T47D (cell line): ENCODE data around the gene OR2J1.
"Not testable (repeated sequence)": the region's sequence is repeated elsewhere in the genome, so short reads cannot be mapped to it uniquely, and the experiment has no call there.

ENCODE experiments used
- DNase-seq, 2 experiments: peaks; one replicate each; pipeline versions ENCODE4 v3.0.0 to v3.0.0-alpha.2; 2011 to 2012; ENCODE audit warnings: low read depth in 1 of 2, low spot score in 1 of 2
- JUND ChIP-seq: IDR thresholded peaks from 2 replicates; pipeline ENCODE4 v1.6.1; 2012; ENCODE audit warnings: low read depth
- in situ Hi-C: cut with HindIII; loops from 2 replicates; pipeline ENCODE4 v1.10.0; 2016; ENCODE audit warnings: low sequenced_read_pairs, low pct_unique_long_range_greater_than_20kb

OR2J1 gene

DNA sequence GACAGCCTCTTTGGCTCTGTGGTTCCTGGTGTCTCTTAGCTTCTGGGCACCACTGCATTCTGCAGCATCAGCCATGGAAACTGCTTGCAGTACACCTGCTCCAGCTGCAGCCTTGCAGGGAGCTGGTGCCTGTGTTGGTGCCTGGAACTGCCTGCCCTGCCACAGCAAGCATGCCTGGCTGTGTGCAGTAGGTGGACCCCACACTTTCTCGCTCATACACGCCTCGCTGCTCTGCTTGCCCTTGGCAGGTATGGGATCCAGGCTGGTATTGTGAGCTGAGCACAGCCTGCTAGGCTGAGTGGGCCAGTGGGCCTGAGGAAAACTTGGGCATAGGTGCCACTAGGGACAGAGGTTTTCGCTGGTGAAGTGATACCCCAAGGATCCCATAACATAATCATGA lies 31.4 kb downstream of the OR2J1 start:
- in situ Hi-C loops: no loop called here
- TF ChIP-seq JUND: no peak
- no peak for DNase-seq

DNA sequence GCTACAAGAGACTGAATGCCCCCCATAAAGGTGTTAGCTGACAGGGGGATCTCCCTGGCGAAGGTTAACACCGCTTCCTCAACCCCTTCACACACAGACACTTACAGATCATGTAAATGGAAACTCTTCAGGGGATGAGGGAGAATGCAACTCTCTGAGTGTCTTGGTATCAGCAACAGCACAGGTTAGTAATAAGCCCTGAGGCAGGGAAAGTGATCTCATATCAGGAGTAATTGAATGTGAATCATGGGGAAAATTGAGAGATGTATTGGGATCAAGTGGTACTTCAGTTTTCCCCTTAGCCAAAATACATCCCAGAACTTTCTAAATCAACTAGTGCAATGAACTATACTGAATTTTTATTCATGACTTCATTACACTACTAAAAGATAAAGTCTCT lies 32.4 kb downstream of the OR2J1 start:
- DNase-seq: no peak

DNA sequence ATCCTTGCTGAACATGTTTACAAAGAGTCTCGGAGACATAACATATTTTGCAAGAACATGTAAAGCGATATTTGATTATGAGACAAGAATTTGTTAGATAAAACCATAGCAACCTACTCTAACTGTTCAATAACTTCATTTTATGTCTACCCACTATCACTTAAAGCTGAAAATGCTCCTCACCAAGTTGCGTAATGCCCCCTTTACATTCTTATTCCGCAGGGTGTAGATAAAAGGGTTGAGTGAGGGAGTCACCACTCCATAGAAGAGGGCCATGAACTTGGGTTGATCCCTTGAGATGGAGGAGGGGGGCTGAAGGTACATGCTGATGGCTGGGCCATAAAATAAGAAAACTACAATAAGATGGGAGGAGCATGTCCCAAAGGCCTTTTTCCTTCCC lies 38.4 kb downstream of the OR2J1 start:
- in situ Hi-C loops: no loop called here
- no peak for DNase-seq
- TF ChIP-seq JUND: no peak

More for the DNA sequence above, 32.4 kb downstream of the OR2J1 start:
- no peak for TF ChIP-seq JUND
- in situ Hi-C loops: no loop called here

DNA sequence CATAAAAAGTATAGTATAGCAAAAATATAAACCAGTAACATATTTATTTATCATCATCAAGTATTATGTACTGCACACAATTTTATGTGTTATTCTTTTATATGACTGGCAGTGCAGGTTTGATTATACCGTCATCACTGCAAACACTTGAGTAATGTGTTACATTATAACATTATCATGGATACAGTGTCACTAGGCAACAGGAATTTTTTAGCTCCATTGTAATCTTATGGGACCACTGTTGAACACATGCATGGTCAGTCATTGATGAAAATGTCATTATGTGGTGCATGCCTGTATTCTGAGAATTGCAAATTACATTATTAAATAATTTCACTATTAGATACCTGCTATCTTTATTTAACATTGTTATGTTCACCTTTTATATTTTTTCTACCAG lies 42.3 kb downstream of the OR2J1 start:
- no peak for DNase-seq
- in situ Hi-C loops: no loop called here
- TF ChIP-seq JUND: no peak

DNA sequence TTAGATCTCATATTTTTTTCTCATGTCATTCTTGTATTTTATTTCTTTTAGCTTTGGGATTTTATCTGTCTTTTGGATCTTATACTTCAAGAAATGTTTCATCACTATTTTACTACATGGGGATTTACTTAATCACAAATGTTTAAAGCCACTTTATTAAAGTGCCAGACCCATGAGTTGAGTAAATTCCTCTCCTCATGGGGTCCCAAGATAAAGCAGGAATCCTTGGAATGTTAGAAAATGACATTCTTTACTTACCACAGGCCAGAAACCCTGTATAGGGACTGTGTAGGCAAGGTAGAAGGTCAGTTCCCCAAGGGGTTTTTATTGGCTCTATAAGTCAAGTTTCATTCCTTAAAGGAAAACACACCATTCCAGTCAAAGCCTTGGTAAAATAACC lies 43.0 kb downstream of the OR2J1 start:
- DNase-seq: no peak
- no peak for TF ChIP-seq JUND
- in situ Hi-C loops: no loop called here

DNA sequence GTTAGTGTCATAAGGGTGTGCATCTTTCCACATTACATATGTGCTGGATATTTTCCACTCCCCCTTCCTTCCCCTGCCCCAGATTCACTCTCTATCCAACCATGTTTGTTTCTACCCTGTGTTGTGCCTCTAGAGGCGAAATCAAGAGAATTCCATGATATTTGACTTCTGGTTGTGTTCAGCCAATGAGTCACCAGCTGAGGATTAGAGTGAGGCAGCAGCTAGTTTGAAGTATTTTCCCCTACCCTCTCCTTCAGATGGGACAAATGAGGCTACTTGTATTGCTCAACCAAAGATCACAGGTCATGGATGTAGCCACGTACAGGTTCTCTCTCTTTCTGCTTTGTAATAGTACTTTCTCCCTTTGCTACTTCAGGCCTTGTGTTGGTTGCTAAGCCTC lies 46.9 kb downstream of the OR2J1 start:
- TF ChIP-seq JUND: no peak
- no peak for DNase-seq
- in situ Hi-C loops: no loop called here

DNA sequence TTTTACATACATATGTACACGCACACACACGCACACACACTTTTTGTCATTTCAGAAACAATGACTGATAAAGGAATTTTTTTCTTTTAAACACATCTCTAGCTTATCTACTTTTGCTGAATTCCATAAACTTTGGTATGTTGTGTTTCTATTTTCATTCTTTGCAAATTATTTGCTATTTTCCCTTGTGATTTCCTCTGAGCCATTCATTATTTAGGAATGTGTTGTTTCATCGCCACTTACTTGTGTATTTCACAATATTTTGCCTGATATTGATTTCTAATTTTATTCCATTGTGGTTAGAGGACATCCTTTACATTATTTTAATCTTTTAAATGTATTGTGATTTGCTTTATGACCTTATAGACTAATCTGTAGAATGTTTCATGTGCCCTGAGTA lies 47.8 kb downstream of the OR2J1 start:
- no peak for DNase-seq
- TF ChIP-seq JUND: no peak
- in situ Hi-C loops: no loop called here

DNA sequence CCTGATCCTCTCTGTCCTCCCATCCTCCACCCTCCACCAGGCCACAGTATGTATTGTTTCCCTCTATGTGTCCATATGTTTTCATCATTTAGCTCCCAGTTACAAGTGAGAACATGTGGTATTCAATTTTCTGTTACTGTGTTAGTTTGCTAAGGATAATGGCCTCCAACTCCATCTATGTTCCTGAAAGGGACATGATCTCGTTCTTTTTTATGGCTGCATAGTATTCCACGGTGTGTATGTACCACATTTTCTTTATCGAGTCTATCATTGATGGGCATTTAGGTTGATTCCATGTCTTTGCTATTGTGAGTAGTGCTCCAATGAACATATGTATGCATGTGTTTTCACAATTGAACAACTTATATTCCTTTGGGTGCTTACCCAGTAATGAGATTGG lies 50.2 kb downstream of the OR2J1 start:
- DNase-seq, in situ Hi-C loops: not testable (repeated sequence)
